KBM-7 (cell line): ENCODE results near the gene AOC2.
"Not testable (repeated sequence)": the region's sequence is repeated elsewhere in the genome, so short reads cannot be mapped to it uniquely, and the experiment has no call there.

ENCODE experiments used
- DNase-seq: peaks from one replicate; pipeline ENCODE4 v3.0.0-alpha.2; 2015
- in situ Hi-C: fragments of 300-500 bp; cut with MboI; formaldehyde crosslinking; loops from 2 replicates; pipeline ENCODE4 v1.14.3; 2020; ENCODE audit warnings: low sequenced_read_pairs, low pct_unique_long_range_greater_than_20kb, mixed read lengths

Gene AOC2

DNA sequence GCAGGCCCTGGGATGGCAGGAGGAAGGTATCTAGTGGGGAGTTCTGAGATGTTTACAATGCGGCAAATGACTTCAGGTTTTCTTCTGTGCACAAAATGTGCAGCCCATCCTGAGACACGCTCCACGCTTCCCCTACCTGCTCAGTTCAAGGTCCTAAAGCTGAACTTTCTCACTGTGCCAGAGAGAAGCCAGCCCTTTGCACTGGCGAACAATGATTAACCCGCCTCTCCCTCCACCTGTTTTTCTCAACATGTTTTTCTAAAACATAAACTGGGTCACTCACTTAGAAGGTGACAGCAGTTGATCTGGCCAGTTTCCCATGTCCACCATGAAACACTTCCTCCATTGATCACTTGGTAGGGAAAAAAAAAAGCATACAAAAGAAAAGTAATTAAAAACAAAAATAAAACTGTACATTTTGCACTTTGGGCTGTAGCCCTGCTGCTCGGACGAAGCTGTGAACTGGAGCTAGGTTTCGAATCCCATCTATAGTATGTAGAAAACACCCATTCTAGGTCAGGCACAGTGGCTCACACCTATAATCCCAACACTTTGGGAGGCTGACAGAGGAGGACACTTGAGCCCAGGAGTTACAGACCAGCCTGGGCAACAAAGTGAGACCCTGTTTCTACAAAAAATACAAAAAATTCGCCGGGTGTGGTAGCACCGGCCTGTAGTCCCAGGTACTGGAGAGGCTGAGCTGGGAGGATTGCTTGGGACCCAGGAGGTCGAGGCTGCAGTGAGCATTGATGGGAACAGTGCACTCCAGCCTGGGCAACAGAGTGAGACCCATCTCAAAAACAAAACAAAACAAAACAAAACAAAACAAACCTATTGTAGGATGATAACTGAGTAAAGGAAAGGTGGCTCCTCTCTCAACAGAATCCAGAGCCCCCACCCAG, 50.2 kb downstream of the AOC2 start:
- no peak for DNase-seq
- in situ Hi-C loops, result no loop called here

DNA sequence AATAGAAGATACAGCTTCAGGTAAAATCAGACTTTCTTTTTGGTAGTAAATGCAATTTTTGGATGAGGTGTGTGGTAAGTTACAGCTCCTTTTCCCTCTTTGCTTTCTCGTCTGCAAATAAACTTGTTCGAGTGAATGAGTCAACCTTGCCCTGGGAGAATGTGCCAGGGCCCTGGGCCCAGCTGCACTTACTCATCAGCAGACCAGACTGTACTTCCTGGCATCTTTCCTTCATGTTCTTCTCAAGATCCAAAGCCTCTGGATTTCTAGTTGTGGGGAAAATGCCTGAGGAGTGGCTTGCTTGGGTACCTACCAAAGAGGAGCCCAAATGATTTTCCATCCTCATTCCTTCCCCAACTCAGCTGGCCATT, 50.8 kb downstream of the AOC2 start:
- in situ Hi-C loops, result no loop called here

DNA sequence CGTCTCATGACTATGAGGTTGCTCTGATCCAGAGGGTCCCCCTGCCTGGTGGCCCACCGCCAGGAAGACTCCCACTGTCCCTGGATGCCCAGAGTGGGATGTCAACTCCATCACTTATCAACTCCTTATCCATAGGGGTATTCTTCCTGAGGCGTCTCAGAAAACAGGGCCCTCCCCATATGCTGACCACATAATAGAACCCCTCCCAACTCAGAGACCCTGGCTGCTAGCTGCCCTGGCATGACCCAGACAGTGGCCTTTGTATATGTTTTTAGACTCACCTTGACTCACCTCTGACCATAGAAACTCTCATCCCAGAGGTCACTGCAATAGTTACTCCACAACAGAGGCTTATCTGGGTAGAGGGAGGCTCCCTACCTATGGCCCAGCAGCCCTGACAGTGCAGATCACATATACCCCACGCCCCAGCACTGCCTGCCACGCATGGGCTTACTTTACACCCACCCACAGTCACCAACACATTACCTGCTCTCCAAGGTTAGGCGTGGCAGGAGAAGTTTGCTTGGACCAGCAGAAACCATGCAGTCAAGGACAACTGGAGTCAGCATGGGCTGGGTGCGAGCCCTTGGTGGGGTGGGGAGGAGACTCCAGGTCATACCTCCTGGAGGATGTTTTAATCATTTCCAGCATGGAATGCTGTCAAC, 53.9 kb downstream of the AOC2 start:
- DNase-seq, result no peak
- in situ Hi-C loops, result no loop called here

More for the DNA sequence above, 50.8 kb downstream of the AOC2 start:
- DNase-seq, result no peak

DNA sequence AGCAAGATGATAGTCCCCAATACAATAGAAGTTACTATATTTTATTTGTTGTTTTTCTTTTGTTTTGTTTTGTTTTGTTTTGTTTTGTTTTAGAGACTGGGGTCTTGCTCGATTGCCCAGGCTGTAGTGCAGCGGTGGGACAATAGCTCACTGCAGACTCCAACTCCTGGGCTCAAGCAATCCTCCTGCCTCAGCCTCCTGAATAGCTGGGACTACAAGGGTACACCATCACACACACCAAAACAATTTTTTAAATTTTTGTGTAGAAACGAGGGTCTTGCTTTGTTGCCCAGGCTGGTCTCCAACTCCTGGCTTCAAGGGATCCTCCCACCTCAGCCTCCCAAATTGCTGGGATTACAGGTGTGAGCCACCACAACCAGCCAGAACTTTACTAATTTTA, 55.6 kb downstream of the AOC2 start:
- in situ Hi-C loops, DNase-seq: not testable (repeated sequence)
